GM12892 (cell line): ENCODE results near the gene WT1.

Experiments used
- POLR2A ChIP-seq: IDR thresholded peaks from 2 replicates; pipeline ENCODE4 v1.6.1; 2011; ENCODE audit warnings: low read depth, low read length, control low read depth
- POLR2AphosphoS5 ChIP-seq: IDR thresholded peaks from 2 replicates; pipeline ENCODE4 v1.6.1; 2011; ENCODE audit warnings: low read depth, low read length, control low read depth

- TF ChIP-seq POLR2AphosphoS5, result no peak
- no peak for TF ChIP-seq POLR2A
Observed at GRCh38 chr11:32400670-32401369, 34.5 kb downstream of the WT1 start.
